ENCODE measurements around the gene CDK7. TPM values are rescaled to one million over a fixed set of nuclear protein-coding genes. Genes with fewer than 3 reads are reported as not detected.
A peak's percentile ranks its signal among the peaks of the same experiment; 100 is the strongest.

CDK7 gene
- total and polyA plus RNA-seq, 9 of the 15 experiments (the other 6 are each of a cell fraction or from before 2014, with no cell fraction given), result 41.7 to 143 (median 65.3) TPM

DNA sequence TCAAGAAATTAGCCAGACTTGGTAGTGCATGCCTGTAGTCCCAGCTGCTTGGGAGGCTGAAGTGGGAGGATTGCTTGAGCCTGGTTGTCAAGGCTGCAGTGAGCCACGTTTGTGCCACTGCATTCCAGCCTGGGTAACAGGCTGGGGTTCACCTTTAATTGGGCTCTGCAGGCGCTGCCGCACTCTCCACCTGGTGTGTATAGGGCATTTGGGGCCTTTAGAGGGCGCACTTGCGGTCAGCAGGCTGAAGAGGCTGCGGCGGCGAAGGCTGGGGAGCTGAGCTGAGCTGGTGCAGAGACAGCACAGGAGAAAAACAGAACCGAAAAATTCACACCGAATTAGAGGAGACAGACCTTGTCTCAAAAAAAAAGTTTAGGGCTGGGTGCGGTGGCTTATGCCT is 31.2 kb downstream of the CDK7 start:
- no peaks in the 10 kb centered on the region for H4K20me1 ChIP-seq (replicated peaks; ENCODE audit: control insufficient read depth, insufficient read depth, low read length)
- no peak overlapping the region for H2AFZ ChIP-seq (ENCODE audit: low read depth, low read length)
- H3K4me3 ChIP-seq, result no peak overlapping the region
- ChIA-PET CTCF (ENCODE audit: low intra/inter-chr PET ratio) (no interaction called here), POLR2A (interaction anchor here (0.6 to 1.2 kb wide), 2 partner anchors 10 to 180 kb away, joined by 3 read pairs; no protein-coding TSS in a partner anchor)
- H3K27ac ChIP-seq (ENCODE audit: extremely low read depth, low read depth, low read length), result no peak overlapping the region
- no peaks in the 10 kb centered on the region for H3K79me2 ChIP-seq (ENCODE audit: control insufficient read depth, insufficient read depth, low read length)
- peaks cover 74% of the 10 kb centered on the region for H3K36me3 ChIP-seq (ENCODE audit: control insufficient read depth, insufficient read depth, low read length)
- no TSS peak for BruUV-seq (replicated peaks)
- in situ Hi-C loops (cut with MboI) (no loop called here), intact Hi-C loops (cut with micrococcal nuclease) (loop anchor here (2.0 kb wide), 1 partner anchor 69 kb away; no protein-coding TSS in a partner anchor)
- WGBS (ENCODE audit: insufficient coverage, low coverage, missing lambda C conversion rate), result 66% methylated on average over 11 of the region's 11 CpGs
- H3K27me3 ChIP-seq (ENCODE audit: control insufficient read depth in 2 of 2, insufficient read depth in 2 of 2, low read length in 2 of 2), result no peaks in the 10 kb centered on the region
- H3K9ac ChIP-seq (ENCODE audit: insufficient read depth in 1 of 2, low read depth in 2 of 2, low read length in 2 of 2), result no peak overlapping the region
- FAIRE-seq (peak; percentile 82), DNase-seq (ENCODE audit: extremely low read depth in 1 of 4, low spot score in 3 of 4) (peak in 2 of 4 experiments; percentile 17 to 59), ATAC-seq (peak; percentile 99)
- H3K4me2 ChIP-seq (ENCODE audit: insufficient read depth, low read length), result no peak overlapping the region
- no peaks in the 10 kb centered on the region for H3K9me3 ChIP-seq (replicated peaks; ENCODE audit: control insufficient read depth, insufficient read depth, low read depth, low read length)
- H3K9me1 ChIP-seq (ENCODE audit: control insufficient read depth, insufficient read depth, low read length), result no peaks in the 10 kb centered on the region
- H3K4me1 ChIP-seq (replicated peaks in 1 of 2; ENCODE audit: control insufficient read depth in 2 of 2, insufficient read depth in 2 of 2, low read length in 2 of 2), result no peaks in the 10 kb centered on the region
- TF ChIP-seq, protein P1, sequence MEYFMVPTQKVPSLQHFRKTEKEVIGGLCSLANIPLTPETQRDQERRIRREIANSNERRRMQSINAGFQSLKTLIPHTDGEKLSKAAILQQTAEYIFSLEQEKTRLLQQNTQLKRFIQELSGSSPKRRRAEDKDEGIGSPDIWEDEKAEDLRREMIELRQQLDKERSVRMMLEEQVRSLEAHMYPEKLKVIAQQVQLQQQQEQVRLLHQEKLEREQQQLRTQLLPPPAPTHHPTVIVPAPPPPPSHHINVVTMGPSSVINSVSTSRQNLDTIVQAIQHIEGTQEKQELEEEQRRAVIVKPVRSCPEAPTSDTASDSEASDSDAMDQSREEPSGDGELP (CRISPR knock-in tag; IDR thresholded peaks at IDR 0.05; ENCODE audit: borderline replicate concordance), result peak; percentile 49; the same call in 1 of the 2 replicates
- TF ChIP-seq LCOR (CRISPR knock-in tag; IDR thresholded peaks at IDR 0.05) (0 out of 2 replicates have a peak, but pooled peaks have one; percentile 51), GTF2F1 (IDR thresholded peaks at IDR 0.05; ENCODE audit: low read depth, low read length) (no peak), RAD21 (CRISPR knock-in tag; conservative IDR thresholded peaks at IDR 0.05 in 1 of 2, IDR thresholded peaks at IDR 0.05 in 1 of 2) (peak in 1 of 2 experiments; percentile 53; a peak in 2 of 4 replicates), ATF7 (IDR thresholded peaks at IDR 0.05) (no peak), ZNF668 (CRISPR knock-in tag; IDR thresholded peaks at IDR 0.05) (no peak), HSF4 (CRISPR knock-in tag; IDR thresholded peaks at IDR 0.05; ENCODE audit: borderline replicate concordance) (no peak), POLR2H (tag; IDR thresholded peaks at IDR 0.05; ENCODE audit: low read depth) (no peak)
- TF ChIP-seq, protein P2, sequence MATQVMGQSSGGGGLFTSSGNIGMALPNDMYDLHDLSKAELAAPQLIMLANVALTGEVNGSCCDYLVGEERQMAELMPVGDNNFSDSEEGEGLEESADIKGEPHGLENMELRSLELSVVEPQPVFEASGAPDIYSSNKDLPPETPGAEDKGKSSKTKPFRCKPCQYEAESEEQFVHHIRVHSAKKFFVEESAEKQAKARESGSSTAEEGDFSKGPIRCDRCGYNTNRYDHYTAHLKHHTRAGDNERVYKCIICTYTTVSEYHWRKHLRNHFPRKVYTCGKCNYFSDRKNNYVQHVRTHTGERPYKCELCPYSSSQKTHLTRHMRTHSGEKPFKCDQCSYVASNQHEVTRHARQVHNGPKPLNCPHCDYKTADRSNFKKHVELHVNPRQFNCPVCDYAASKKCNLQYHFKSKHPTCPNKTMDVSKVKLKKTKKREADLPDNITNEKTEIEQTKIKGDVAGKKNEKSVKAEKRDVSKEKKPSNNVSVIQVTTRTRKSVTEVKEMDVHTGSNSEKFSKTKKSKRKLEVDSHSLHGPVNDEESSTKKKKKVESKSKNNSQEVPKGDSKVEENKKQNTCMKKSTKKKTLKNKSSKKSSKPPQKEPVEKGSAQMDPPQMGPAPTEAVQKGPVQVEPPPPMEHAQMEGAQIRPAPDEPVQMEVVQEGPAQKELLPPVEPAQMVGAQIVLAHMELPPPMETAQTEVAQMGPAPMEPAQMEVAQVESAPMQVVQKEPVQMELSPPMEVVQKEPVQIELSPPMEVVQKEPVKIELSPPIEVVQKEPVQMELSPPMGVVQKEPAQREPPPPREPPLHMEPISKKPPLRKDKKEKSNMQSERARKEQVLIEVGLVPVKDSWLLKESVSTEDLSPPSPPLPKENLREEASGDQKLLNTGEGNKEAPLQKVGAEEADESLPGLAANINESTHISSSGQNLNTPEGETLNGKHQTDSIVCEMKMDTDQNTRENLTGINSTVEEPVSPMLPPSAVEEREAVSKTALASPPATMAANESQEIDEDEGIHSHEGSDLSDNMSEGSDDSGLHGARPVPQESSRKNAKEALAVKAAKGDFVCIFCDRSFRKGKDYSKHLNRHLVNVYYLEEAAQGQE (IDR thresholded peaks at IDR 0.05; ENCODE audit: borderline replicate concordance), result peak; percentile 35; the same call in 1 of the 2 replicates
- TF ChIP-seq, protein P2 (CRISPR knock-in tag; IDR thresholded peaks at IDR 0.05; ENCODE audit: low read depth), result no peak
- TF ChIP-seq, protein P3, sequence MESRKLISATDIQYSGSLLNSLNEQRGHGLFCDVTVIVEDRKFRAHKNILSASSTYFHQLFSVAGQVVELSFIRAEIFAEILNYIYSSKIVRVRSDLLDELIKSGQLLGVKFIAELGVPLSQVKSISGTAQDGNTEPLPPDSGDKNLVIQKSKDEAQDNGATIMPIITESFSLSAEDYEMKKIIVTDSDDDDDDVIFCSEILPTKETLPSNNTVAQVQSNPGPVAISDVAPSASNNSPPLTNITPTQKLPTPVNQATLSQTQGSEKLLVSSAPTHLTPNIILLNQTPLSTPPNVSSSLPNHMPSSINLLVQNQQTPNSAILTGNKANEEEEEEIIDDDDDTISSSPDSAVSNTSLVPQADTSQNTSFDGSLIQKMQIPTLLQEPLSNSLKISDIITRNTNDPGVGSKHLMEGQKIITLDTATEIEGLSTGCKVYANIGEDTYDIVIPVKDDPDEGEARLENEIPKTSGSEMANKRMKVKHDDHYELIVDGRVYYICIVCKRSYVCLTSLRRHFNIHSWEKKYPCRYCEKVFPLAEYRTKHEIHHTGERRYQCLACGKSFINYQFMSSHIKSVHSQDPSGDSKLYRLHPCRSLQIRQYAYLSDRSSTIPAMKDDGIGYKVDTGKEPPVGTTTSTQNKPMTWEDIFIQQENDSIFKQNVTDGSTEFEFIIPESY (CRISPR knock-in tag; IDR thresholded peaks at IDR 0.05), result peak; percentile 88

All from K562 (cell line).